Fibroblast of skin of scalp (primary cell): ENCODE results near the gene ZNF446. TPM values are rescaled to one million over a fixed set of nuclear protein-coding genes. Genes with fewer than 3 reads are reported as not detected.
"Not testable (repeated sequence)": the region's sequence is repeated elsewhere in the genome, so short reads cannot be mapped to it uniquely, and the experiment has no call there.

Experiments
- DNase-seq: peaks from one replicate; pipeline ENCODE4 v3.0.0-alpha.2; 2013
- polyA plus RNA-seq, 2 experiments: library from polyadenylated mRNA; unstranded; fragments of 120-200 nt; gene quantifications; one replicate each; pipeline ENCODE4 v1.2.1, GENCODE V29; 2013; ENCODE audit not compliant: insufficient read length in 2 of 2

ZNF446 gene
- polyA plus RNA-seq (2013, experiment 1 of 2; ENCODE audit: insufficient read length), result 7.6 TPM
- polyA plus RNA-seq (2013, experiment 2 of 2; ENCODE audit: insufficient read length), result 7.5 TPM

DNA sequence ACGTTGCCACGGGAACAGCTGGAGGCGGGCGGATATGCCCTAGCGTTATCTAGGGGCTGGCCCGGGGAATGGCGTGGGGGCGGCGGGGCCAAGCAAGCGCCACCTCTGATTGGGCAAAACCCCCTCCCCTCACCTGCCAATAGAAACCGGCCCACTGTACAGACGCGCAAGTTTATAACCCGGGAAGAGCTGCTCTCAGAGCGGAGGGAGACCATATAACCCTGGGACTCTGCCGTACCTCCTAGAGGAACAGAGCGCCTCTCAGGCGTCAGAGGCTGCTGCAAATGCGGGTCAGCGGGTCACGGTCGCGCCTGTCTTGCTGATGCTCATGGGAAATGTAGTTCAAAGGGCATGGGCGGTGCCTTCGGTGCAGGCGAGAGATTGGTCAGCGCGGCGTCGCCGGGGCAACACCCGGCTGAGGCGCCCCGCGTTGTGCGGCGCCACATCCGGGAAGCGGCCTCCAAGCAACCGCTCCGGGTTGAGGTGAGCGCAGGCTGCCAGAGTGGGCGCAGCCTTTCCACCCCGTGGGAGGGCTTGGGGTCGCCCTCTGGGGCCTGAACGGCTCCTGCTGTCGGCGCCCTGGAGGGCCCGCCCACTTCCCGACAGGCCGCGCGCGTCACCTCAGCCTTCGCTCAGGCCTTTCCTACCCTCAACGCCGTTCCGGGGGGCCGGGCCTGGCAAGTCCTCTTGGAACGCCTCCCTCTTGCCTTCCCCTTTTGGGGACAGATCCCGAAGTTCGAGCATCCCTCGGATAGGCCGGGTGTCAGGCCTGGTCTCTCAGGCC lies at the start of gene ZNF446:
Gene ZNF446 (plus strand): TSS at position 639 of the 784 bp plus-strand sequence. CDS start 867 bp downstream, outside the sequence.
- peak; percentile 97 for DNase-seq

DNA sequence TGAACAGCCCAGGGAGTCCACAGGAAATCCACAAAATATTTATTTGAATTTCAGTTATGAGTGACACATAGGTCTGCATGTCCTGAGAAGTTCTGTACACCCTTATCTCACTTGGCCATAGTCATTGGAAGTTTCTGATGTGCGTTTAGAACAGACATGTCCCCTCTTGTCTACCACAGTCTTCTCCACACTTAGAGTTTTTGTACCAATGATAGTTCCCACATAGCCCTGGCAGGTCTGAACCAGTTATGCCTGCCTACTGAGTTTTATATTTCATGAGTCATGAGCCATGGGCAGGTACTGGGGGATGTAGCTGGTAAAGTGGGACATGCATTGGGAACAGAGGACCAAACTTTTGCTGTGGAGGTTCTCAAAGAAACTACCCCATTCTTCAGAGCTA lies 47.5 kb upstream of the ZNF446 start:
- no peak for DNase-seq

DNA sequence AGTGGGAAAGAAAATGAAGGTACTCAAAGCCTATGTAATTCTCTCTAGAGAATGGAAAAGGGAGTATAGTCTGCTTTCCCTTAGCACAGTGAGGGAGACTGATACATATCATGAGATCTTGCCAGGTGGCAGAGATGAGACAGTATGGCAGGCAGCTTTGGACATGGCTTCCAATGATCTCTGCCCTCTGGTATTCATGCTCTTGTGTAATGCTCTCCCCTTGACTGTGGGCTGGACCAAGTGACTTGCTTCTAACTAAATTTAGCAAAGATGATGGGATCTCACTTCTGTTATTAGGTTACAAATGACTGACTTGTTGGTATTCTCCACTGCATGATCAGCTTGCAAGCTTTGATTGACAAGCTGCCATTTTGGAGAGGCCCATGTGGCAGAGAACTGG lies 46.4 kb upstream of the ZNF446 start:
- no peak for DNase-seq

DNA sequence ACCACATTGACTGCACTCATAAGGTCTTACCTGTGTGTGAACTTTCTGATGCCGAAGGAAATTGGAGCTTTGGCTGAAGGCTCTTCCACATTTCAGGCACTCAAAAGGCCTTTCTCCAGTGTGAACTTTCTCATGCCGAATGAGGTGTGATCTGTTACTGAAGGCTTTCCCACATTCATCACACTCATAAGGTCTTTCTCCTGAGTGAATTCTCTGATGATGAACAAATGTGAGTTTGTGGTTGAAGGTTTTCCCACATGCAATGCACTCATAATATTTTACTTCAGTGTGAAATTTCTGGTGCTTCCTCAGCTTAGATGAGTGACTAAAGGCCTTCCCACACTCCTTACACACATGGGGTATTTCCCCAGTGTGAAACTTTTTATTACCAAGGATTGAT lies 41.9 kb upstream of the ZNF446 start:
- peak; percentile 18 for DNase-seq

DNA sequence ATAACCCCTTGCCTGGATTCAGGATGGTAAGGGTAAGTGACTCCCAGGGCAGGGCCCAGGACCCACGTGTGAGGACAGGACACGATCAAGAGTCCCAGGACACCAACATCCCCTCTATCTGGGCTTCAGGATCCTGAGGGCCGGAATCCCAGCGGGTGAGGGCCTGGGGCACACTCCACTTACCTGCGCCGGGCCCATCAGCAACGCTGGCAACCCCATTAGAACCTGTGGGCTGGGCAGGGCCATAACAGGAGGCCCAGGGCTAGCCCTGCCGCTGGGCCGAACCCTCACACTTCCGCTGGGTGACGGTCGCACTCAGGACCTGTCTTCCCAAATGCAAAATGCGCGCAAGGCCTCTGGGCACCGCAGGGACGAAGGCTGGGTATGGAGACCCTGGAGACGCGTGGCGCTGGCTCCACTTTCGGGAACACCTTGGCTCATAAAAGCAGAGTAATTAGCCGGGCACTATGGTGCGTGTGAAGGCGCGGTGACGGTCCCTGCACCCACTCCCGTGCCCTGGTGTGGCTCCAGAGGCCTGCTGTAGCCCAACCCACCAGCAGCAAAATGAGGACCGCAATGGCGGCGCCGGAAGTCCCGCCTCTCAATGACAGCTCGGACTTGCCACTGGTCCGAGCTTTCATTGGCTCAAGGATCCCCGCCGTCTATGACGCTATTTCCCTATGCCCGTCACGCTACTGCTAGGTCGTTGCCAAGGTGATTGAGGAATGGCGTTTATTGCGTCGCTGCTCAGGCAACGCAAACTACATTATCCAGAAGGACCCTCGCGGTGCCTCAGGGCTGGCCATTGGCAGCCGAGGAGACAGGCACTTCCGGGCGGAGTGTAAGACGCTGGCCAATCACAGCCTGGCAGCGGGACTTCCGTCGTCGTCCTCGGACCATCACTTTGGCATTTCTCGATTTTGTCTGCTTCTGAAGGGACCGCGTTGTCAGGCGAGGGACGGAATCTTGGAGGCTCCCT lies 36.3 kb upstream of the ZNF446 start, which contains the start of gene ZNF132:
Gene ZNF132 (minus strand): TSS at position 578 of the 979 bp plus-strand sequence. CDS start 332 bp downstream, at position 246.
- DNase-seq, result peak; percentile 100

DNA sequence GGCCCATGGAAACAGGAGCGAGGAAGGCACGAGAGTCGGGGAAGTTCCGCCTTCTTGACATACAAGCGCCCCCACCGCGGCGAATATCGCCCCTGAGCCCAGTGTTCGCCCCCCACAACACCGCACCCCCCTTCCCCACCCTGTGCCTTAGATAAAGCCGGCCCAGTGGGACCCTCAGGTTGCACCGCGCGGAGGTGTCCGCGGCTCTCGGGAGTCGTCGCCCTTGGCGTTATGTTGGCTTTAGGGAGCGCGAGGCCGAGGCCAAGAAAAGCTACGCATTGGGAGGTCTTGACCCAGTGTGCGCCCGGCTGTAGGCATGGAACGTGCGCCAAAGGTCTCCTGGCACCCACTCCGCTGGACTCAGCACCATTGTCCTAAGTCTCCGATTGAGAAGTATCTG lies 35.6 kb upstream of the ZNF446 start:
- no peak for DNase-seq

DNA sequence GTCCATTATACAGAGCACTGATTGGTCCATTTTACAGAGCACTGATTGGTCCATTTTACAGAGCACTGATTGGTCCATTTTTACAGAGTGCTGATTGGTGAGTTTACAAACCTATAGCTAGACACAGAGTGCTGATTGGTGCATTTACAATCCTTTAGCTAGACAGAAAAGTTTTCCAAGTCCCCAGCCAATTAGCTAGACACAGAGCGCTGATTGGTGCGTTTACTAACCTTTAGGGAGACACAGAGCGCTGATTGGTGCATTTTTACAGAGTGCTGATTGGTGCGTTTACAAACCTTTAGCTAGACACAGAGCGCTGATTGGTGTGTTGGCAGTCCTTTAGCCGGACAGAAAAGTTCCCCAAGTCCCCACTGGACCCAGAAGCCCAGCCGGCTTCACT lies 33.2 kb upstream of the ZNF446 start:
- not testable (repeated sequence) for DNase-seq

DNA sequence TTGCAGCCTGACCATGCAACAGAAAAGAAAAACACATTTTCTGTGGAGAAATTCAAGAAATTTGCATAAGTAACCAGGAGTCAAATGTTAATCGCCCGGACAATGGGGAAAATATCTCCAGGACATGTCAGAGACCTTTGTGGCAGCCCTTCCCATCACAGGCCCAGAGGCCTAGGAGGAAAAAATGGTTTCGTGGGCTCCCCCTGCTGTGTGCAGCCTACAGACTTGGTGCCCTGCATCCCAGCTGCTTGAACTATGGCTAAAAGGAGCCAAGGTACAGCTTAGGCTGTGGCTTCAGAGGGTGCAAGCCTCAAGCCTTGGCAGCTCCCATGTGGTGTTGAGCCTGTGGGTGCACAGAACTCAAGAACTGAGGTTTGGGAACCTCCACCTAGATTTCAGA lies 27.3 kb upstream of the ZNF446 start:
- DNase-seq, result not testable (repeated sequence)

DNA sequence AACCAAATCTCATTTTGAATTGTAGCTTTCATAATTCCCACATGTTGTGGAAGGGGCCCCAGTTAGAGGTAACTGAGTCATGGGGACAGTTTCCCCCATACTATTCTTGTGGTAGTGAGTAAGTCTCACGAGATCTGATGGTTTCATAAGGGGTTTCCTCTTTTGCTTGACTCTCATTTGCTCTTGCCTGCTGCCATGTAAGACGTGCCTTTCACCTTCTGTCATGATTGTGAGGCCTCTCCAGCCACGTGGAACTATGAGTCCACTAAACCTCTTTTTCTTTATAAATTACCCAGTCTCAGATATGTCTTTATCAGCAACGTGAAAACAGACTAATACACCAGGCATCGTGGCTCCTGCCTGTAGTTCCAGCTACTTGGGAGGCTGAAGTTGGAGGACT lies 26.2 kb upstream of the ZNF446 start:
- not testable (repeated sequence) for DNase-seq

DNA sequence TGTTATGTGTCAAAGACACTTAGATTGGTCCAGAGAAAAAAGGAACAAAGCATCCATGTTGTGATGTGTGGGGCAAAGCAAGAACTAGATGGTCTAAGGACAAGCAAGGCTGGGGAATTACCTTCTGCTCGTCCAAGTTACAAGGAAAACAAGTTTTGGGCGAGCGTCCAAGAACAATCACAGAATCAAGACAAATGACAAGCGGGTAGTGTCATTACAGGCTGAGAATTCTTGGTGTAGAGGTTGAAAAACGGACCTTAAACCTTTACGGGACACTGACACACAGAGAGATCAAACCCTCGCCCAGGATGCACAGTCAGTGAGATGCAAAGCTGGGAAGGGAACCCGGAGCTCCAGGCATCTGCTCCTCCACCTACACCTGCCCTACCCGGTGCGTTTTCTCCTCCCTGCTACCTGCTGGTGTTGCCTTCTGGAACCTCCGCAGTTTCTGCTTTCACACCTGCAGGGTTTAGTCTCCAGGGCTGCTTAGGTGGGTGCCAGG lies 25.2 kb upstream of the ZNF446 start:
- no peak for DNase-seq

DNA sequence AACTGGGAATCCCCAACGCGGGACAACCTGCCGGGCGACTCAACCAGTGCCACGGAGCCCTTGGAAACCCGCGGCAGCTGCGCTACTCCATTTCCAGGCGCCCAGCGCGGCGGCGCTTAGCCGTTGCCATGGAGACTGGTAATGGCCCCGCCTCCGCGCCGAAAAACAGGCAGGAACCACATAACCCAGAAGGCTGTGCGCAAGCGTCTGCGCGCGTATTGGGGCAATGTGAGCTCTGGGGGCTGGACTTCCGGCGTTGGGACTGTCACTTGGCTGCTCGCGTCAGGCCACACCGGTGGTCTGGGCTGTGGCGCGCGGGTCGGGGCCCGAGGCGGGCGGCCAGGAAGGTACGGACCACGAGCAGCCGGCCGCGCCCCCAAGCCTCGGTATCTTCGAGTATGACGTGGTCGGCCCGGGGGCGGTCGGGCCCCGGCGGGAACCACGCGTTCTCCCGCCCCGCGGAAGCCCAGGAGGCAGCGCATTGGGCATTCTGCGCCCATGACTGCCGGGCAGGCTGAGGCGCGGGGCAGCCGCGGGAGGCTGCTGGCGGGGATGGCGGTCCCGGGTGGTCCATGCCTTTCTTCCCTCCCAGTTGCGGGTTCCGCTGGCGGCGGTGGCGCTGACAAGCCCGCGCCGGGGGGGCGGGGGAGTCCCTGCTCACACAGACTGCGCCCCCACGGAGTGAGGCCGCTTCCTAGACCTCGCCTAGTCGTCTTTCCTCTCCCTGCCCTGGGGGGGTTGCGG lies 24.6 kb upstream of the ZNF446 start, which contains the start of gene ZNF324B:
Gene ZNF324B (plus strand): TSS at position 265 of the 744 bp plus-strand sequence. CDS start 2,080 bp downstream, outside the sequence.
- DNase-seq, result peak; percentile 95

DNA sequence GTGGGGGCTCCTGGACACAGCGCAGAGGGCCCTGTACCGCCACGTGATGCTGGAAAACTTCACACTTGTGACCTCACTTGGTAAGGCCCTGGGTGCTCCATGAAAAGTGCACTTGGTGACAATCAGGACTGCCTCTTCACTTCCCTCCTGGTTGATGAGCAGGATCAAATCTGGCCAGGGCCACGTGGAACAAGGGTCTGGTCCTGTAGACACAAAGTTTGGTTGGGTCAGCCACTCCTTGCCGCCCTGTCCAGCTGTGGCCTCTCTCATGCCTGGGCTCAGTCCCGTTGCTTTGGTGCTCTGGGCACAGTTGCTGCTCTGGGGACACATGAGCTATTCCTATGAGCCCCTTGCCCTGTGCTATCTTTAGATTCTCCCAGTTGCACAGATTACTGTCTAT lies 22.4 kb upstream of the ZNF446 start:
- no peak for DNase-seq

DNA sequence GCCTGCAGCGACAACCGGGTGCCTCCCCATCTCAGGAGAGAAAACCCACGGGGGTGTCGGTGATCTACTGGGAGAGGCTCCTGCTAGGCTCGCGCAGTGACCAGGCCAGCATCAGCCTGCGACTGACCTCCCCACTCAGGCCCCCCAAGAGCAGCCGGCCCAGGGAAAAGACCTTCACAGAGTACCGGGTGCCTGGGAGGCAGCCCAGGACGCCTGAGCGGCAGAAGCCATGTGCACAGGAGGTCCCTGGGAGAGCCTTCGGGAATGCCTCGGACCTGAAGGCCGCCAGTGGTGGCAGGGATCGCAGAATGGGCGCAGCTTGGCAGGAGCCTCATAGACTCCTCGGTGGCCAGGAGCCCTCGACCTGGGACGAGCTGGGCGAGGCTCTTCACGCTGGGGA lies 20.8 kb upstream of the ZNF446 start:
- no peak for DNase-seq

DNA sequence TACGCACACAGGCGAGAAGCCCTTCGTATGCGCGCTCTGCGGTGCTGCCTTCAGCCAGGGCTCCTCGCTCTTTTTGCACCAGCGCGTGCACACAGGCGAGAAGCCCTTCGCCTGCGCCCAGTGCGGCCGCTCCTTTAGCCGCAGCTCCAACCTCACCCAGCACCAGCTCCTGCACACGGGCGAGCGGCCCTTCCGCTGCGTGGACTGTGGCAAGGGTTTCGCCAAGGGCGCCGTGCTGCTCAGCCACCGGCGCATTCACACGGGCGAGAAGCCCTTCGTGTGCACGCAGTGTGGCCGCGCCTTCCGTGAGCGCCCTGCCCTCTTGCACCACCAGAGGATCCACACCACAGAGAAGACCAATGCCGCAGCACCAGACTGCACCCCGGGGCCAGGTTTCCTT lies 20.0 kb upstream of the ZNF446 start:
- no peak for DNase-seq

DNA sequence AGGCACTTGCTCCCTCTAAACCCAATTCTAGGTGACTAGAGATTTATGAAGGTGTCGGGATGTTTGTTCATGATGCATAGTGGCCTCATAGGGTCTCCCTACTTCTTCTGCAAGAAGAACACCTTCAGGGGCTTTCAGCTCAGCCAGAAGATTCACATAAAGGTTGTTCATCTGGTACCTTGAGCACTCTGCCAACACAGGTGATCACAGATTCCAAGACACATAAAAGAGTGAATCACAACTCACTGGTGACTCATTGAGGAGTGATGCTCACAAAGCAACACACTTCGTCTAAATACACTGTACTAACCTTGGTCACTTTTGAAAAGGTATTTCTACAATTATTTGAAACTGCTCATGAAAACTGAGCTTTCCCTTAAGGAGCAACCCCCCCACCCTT lies 16.1 kb upstream of the ZNF446 start:
- no peak for DNase-seq

DNA sequence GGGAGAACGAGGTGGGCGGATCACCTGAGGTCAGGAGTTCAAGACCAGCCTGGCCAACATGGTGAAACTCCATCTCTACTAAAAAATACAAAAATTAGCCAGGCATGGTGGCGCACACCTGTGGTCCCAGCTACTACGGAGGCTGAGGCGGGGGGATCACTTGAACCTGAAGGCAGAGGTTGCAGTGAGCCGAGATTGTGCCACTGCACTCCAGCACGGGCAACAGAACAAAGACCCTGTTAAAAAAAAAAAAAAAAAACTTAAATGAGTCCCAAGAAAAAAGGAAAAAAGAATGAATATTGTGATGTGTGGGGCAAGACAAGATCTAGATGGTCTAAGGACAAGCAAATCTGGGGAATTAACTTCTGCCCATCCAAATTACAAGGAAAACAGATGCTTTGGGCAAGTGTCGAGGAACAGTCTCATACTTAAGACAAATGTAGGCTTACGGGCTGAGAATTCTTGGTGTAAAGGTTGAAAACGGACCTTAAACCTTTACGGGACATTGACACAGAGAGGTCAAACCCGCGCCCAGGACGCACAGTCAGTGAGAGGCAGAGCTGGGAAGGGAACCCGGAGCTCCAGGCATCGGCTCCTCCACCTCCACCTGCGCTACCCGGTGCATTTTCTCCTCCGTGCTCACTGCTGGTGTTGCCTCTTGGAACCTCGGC lies 9.9 kb upstream of the ZNF446 start:
- DNase-seq, result no peak

DNA sequence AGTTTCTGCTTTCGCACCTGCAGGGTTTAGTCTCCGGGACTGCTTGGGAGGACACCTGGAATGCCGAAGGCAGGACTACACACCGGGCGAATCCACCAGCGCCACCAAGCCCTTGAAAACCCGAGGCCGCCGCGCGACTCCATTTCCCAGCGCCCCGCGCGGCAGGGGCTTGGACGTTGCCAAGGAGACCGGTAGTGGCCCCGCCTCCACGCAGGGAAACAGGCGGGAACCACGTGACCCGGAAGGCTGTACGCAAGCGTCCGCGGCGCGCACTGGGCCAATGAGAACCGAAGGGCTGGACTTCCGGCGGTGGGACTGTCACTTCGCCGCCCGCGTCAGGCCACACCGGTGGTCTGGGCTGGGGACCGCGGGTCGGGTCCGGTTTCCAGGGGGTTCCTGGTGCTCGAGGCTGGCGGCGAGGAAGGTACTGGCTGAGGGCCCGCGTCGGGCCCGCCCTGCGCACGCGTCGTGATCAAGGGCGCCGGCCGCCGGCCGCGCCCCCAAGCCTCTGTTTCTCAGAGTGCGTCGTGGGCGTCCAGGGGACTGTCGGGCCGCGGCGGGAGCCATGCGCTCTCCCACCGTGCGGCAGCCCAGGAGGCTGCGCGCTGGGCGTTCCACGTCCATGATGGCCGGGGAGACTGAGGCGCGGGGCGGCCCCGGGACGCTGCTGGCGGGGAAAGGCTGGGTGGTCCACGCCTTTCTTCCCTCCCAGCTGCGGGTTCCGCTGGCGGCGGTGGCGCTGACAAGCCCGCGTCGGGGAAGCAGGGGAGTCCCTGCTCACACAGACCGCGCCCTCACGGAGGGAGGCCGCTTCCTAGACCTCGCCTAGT lies 9.2 kb upstream of the ZNF446 start, which contains the start of gene ZNF324:
Gene ZNF324 (plus strand): TSS at position 321 of the 830 bp plus-strand sequence. CDS start 2,106 bp downstream, outside the sequence.
- DNase-seq, result peak; percentile 96

DNA sequence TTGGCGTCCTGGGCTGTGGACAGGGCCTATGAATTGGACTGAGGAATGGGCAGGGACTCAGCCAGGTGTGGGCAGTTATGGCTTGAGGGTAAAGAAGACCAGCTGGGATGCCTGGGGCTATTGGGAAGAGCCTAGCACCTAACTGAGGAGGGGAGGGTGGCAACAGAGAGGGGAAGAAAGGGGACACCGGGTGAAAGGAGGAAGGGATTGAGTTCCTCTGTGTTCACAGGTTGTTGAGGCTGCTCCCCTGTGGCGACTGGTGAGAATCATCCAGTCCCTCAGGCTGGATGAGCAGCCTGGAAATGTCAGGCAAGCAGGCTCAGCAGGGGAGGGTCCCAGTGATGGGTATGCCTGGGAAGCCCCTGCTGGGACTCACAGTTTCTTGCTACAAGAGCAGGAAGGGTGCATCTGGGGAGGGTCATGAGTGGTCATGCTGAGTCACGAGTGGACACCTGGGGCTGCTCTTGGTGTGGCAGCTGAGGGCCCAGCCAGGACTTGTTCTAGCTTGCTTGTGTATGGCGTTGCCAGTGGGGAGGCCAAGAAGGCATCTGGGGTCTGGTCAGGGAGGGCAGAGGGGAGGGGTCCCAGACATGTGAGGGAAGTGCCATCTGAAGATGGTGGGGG lies 7.8 kb upstream of the ZNF446 start:
- no peak for DNase-seq

DNA sequence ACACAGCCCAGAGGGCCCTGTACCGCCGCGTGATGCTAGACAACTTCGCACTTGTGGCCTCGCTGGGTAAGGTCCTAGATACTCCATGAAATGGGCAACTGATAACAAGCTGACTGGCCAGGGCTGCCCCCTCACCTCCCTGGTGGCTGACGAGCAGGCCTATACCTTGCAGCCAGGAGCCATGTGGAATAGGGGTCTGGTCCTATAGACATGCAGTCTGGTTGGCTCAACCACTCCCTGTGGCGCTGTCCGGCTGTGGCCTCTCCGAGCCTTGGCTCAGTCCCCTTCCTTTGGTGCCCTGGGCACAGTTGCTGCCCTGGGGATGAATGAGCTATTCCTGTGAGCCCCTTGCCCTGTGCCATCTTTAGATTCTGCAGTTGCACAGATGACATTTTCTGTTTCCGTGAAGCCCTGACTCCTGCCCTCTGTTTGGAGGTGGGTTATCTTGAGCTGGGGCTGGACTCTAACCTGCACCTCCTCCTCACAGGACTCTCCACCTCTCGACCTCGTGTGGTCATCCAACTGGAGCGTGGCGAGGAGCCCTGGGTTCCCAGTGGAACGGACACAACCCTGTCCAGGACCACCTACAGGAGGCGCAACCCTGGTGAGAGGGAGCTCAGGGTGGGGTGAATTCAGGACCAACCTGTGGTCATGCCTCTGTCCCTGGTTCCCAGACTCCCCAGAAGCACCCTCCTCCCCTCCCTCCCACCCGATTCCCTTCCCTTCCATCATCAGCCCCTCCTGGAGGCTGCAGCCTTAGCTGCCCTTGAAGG lies 6.7 kb upstream of the ZNF446 start:
- no peak for DNase-seq
